A549 treated with AZD9567 at 1 μM for 4 hours (cell line): ENCODE data around the gene GYS2. TPM values are rescaled to one million over a fixed set of nuclear protein-coding genes. Genes with fewer than 3 reads are reported as not detected.

Source experiments
- total RNA-seq: library from RNA; stranded (reverse); fragments of 200-300 nt; extraction: Qiagen RNA extraction; gene quantifications from 5 replicates; pipeline ENCODE4 v1.2.3, GENCODE V29; 2022; ENCODE audit not compliant: insufficient read depth

GYS2 gene
- total RNA-seq, result not detected in 5 replicates

GRCh38 chr12:21604245-21605101 lies at the start of gene GYS2:
Gene GYS2 (minus strand): TSS chr12:21604847. CDS start chr12:21604592, 255 bp downstream.

GRCh38 chr12:21526053-21526452 lies 78.6 kb downstream of the GYS2 start, which contains the start of gene SPX:
Gene SPX (plus strand): TSS chr12:21526296. CDS start chr12:21526473, 177 bp downstream.

GRCh38 chr12:21501258-21502163 lies 103.1 kb downstream of the GYS2 start, which contains the start of the genes GOLT1B and RECQL:
Gene GOLT1B (plus strand): TSS chr12:21501789. CDS start chr12:21501924, 135 bp downstream.
Gene RECQL (minus strand): TSS chr12:21501635. CDS start chr12:21499570, 2,065 bp downstream.

Other genes starting within 250 kb of the GYS2 start
- not detected in 5 replicates for gene IAPP, start 231.9 kb downstream of the GYS2 start, total RNA-seq
- gene PYROXD1, start 167.2 kb downstream of the GYS2 start, total RNA-seq, result 5.2 to 7.4 TPM (median 6.1 TPM) in 5 replicates
- gene RECQL, start 103.2 kb downstream of the GYS2 start, total RNA-seq, result 49.9 to 71.9 TPM (median 64.6 TPM) in 5 replicates
- 87.5 to 137 TPM (median 97.0 TPM) in 5 replicates for gene GOLT1B, start 103.1 kb downstream of the GYS2 start, total RNA-seq
- 2.6 to 4.8 TPM (median 3.2 TPM) in 5 replicates for gene SPX, start 78.6 kb downstream of the GYS2 start, total RNA-seq
- 1,481 to 1,703 TPM (median 1,522 TPM) in 5 replicates for gene LDHB, start 53.0 kb upstream of the GYS2 start, total RNA-seq
- gene KCNJ8, start 169.9 kb upstream of the GYS2 start, total RNA-seq, result 0.20 to 0.44 TPM (median 0.36 TPM) in 4 of 5 replicates, not detected in the other